Measurements from ENCODE around the gene SRGAP1.
"Not testable (repeated sequence)": the region's sequence is repeated elsewhere in the genome, so short reads cannot be mapped to it uniquely, and the experiment has no call there.

Gene SRGAP1

DNA sequence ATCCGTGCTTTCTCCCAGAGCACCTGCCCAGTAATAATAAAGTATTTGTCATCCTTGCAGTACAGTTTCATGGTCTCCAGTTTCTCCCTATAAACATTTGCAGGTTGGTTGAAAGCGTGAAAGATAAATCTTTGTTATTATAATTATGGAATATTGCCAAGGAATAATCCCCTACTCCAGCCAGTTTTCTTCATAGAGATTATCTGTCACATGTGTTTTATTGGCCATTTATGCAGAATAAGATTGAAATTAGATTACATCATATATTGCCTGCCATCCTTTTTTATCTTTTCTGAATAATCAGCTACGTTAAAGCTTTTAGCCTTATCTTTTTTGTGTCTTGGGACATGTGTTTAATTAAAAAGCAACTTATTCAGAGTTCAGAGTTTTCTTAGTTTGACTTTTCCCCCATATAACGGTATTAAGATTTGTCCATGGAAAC, 209.6 kb downstream of the SRGAP1 start:
- DNase-seq (ENCODE audit: low spot score), result no peak

- DNase-seq (ENCODE audit: low spot score), result no peak
Measured at GRCh38 chr12:64056741-64057140, 212.2 kb downstream of the SRGAP1 start.

DNA sequence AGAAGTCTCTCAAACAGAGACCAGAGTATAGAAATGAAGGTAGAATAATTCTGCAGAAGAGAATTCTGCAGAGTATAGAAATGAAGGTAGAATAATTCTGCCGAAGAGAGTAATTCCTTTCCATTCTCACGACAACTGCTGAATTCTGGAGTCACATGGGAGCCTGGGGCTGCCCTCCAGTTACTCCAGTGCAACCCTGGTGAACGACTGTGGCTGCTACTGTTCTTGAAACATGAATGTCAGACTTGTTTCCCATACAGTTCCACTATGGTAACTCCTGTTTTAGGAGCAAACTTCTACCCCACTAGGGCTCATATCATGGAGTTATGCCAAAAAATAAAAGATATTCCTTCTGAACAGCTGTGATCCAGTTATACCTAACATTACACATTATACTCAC, 213.2 kb downstream of the SRGAP1 start:
- DNase-seq (ENCODE audit: low spot score), result no peak

DNA sequence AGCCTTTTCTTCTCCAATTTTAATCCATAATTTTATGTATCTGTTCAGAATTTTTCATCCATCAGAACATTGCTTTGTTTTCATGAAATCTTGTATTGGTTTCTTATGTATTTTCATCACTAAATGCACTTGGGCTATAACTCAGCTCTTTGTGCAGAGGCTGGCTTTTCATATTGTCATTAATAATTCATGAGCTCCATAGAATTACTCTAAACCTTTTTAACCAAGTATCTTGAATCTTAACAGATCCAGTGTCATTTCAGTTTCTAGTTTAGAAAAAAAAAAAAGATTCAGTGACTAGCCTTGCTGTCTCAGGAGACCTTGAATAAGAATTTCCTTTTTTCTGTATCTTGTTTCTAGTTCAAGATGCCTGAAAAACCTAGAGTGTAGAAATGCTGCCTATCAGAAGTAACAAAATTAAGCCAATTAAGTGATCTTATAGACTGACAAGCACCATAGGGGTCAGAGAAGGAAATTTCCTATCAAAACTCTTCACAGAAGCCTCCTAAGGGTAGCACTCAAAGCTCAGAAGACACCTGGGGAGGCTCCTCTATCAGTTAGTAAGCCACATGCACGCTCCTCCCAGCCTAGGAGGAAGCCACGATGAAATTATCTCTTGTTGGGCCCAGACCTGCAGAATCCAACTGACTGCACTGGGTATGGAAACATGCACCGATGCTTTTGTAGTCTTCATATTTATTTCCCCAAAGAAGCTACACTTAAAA, 214.2 kb downstream of the SRGAP1 start:
- no peak for DNase-seq (ENCODE audit: low spot score)

GRCh38 chr12:64059685-64060084, 215.2 kb downstream of the SRGAP1 start:
- DNase-seq (ENCODE audit: low spot score), result no peak

DNA sequence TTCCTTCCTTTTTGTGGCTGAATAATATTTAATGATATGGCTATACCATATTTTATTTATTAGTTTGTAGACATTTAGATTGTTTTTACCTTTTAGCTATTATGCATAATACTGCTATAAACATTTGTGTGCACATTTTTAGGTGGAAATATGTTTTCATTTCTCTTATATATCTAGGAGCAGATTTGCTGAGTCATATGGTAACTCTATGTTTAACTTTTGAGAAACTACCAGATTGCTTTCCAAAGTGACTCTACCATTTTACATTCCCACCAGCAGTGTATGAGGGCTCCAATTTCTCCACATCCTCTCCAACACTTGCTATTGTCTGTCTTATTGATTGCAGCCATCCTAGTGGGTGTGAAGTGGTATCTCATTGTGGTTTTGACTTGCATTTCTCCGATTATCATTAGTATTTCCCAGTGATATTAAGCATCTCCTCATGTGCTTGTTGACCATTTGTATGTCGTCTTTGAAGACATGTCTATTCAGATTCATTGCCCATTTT, 217.4 kb downstream of the SRGAP1 start:
- no peak for DNase-seq (ENCODE audit: low spot score)

DNA sequence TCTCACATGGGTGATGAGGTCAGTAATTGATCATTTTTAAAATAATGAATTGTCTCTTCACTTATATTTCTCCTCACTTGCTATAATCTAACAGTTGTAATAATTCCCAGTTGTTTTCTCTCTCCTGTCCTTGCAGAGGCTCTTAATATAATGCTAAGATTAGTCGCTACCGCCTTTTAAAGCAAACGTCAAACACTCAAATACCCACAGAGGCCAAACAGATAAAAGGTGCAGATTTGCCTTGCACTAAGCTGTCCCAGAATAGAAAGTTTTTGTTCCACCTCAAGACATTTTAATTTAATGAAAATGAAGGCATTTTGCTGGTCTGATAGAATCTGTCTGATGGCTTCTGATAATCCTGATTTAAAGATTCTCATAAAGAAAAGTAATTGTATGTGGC, 218.6 kb downstream of the SRGAP1 start:
- DNase-seq (ENCODE audit: low spot score), result no peak

DNA sequence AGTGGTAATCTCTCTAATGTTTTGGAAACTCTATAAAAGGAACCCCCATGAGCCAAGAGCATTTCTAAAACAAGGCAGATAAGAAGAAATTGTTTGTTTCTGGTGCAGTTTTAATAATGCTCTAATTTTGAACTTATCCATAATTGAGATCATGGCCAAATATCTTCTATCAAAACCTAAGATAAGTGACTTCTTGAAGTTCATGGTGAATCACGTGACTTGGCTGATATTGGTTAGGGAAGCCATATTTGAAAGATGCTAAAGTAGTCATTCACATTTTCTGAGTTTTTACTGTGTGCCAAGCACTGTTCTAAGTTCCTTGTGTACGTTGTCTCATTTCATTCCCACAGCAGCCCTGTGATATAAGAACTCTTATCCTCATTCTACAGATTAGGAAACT, 219.7 kb downstream of the SRGAP1 start:
- no peak for DNase-seq (ENCODE audit: low spot score)

- no peak for DNase-seq (ENCODE audit: low spot score)
Measured at GRCh38 chr12:64064706-64065105, 220.2 kb downstream of the SRGAP1 start.

GRCh38 chr12:64065881-64066451, 221.5 kb downstream of the SRGAP1 start:
- no peak for DNase-seq (ENCODE audit: low spot score)

DNA sequence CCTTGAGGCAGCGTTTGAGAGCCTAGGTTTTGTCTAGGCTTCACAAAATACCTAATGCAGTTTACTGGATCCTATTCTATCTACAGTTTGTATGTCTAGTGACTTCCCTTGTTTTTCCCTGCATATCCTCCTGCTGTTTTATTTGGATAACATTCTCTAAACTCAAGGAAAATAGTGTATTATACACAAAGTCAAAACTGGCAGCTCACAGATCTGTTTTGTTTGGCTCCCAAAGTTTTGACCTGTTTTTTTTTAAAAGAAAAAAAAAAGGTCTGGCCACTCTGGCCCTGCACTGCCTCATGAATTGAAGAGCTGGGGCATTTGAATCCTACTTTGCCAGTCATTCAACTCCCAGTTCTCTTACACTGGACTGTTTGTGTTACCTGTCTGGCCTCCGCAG, 222.3 kb downstream of the SRGAP1 start:
- no peak for DNase-seq (ENCODE audit: low spot score)

GRCh38 chr12:64070454-64070853, 226.0 kb downstream of the SRGAP1 start:
- DNase-seq (ENCODE audit: low spot score), result no peak

DNA sequence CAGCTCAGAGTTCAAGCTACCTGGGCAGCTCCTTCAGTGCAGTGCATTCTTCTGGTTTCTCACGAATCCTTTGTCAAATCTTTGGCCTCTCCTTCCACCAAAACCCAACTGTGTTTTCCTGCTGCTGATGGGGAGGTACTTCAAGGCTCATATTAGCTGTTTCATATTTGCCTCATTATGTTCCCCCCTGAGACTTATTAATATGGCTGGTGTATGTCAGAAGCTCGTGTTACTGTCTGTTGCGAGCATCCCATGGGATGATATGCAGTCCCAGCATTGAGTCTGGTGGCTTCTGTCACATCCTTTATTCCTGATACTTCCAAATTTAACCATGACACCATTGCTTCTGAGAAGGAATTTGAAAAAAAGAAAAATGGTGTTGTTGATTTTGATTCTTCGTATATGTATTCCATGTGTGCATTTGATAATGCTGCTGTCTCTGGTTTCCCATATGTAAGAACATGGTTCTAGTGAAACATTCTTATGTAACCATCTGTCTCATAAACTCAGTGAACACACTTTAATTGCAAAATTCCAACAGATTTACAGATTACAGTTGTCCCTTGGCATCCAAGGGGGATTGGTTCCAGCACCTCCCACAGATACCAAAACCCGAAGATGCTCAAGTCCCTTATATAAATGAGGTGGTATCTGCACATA, 228.5 kb downstream of the SRGAP1 start:
- DNase-seq (ENCODE audit: low spot score), result no peak

DNA sequence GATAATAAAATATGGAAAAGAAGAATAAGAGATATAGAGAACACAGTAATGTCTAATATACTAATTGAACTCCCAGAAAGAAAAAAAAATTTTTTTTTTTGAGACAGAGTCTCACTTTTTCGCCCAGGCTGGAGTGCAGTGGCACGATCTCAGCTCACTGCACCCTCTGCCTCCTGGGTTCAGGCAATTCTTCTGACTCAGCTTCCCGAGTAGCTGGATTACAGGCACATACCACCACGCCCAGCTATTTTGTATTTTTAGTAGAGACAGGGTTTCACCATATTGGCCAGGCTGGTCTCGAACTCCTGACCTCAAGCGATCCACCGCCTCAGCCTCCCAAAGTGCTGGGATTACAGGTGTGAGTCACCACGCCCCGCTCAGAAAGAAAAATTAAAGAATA, 232.1 kb downstream of the SRGAP1 start:
- DNase-seq (ENCODE audit: low spot score), result not testable (repeated sequence)

- no peak for DNase-seq (ENCODE audit: low spot score)
Measured at GRCh38 chr12:64077922-64078321, 233.4 kb downstream of the SRGAP1 start.

GRCh38 chr12:64080319-64081007, 236.0 kb downstream of the SRGAP1 start:
- DNase-seq (ENCODE audit: low spot score), result peak; percentile 89

DNA sequence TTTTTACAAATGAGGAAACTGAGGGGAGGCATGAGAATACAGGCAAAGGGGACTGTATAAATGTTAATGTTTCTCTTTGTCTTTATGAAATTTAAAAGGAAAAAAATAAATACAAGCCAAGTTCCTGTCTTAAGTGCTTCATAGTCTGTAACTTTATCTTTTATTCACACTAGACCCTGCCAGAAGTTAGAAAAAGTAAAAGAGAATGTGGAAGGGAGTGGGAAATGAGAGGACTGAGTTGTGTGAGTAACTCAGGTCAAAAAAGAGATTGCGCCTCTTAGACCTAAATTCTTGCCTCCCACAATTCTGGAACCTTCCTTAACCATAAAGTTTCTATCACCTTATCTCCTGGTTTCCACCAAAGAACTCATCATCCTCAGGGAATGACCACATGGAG, 236.5 kb downstream of the SRGAP1 start:
- DNase-seq (ENCODE audit: low spot score), result no peak

DNA sequence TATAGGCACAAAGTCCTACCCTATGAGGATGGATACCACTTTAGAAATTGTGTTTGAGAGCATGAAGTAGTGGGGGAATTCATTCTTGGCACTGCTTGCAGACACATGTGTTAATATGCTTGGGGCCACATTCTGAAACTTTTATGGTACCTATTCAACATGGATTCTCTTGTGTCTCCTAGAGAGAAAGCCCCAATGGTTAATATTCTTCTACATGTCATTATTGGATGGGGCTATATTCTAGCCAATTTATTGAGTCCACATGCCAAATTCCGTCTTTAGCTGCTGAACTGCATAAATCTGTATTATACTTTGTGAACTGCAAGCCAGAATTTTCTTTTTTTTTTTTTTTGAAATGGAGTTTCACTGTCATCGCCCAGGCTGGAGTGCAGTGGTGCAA, 237.6 kb downstream of the SRGAP1 start:
- no peak for DNase-seq (ENCODE audit: low spot score)

DNA sequence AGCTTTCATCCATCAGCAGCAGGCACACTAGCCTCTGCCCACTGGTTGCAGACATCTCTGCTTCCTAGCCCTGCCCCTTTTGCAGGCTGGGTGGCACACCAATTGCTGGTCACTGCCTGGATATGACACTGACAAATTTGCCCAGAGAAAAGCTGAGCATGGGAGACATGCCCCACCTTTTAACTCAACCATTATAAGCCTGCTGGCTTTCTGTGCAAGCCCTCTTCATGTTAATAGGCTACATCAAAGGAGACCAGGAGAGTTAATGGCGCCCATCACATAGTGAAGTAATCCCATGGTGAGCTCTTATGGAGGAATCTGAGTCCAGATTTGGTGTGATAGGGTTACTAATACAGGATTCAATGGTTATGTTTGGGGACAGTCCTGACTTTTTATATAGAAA, 238.4 kb downstream of the SRGAP1 start:
- DNase-seq (ENCODE audit: low spot score), result no peak

GRCh38 chr12:64083285-64084210, 239.0 kb downstream of the SRGAP1 start:
- DNase-seq (ENCODE audit: low spot score), result peak; percentile 55

GRCh38 chr12:64085154-64085553, 240.7 kb downstream of the SRGAP1 start:
- DNase-seq (ENCODE audit: low spot score), result no peak

DNA sequence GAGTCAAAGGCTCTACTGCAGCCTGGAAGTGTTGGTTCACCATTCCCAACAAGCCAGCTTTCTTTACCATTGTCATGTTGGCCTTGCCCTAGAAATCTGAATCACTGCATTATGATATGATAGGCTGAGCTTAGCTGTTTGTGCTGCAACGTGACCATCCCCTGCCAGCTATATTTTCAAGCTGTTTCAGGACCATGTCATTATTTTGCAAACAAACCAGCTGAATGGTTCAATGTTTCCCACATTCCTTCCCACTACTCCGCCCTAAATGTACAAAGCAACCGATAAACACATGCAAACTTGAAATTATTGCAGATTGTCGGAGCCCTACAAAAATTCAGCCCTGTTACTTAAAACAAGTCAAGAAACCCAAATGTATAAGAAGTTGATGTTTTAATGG, 241.5 kb downstream of the SRGAP1 start:
- no peak for DNase-seq (ENCODE audit: low spot score)
